ENCODE results near the gene BRF1.

The BRF1 gene

DNA sequence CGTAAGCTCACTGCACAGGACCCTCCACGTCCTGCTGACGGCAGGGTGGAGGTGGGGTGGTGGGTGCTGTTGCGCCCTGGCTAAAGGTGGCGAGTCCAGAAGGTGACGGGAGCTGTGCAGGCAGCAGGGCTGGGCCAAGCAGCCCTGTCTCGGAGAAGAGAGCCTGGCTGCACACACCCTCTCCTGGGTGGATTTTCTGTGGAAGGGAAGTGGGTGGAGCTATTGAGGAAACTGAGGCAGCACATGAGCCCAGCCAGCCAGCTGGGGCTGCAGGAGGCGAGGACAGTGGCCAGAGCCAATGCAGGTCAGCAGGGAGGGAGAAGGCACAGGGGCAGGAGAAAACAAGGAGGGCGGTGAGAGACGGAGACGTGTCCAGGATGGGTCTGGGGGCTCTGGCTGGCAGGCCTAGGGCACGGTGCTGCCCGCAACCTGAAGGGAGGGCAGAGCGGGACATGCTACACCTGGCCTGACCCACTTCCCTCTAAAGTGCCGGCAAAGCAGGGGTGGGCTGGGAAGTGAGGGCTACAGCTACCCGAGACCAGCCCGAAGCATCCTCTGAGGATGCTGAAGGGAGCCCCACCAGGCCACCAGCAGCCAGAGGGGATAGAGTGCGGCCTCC, 32.0 kb downstream of the BRF1 start:
- Histone ChIP-seq H3K4me1 (ENCODE audit: insufficient read depth, low read length) (no peaks in the 10 kb centered on the region), H3K36me3 (ENCODE audit: insufficient read depth, low read length) (peaks cover 2% of the 10 kb centered on the region), H3K9me3 (ENCODE audit: low read length) (no peaks in the 10 kb centered on the region), H2AFZ (ENCODE audit: low read depth, low read length) (no peak overlapping the region), H3K27me3 (ENCODE audit: insufficient read depth, low read length) (no peaks in the 10 kb centered on the region), H3K4me3 (ENCODE audit: low read length) (no peak overlapping the region)

DNA sequence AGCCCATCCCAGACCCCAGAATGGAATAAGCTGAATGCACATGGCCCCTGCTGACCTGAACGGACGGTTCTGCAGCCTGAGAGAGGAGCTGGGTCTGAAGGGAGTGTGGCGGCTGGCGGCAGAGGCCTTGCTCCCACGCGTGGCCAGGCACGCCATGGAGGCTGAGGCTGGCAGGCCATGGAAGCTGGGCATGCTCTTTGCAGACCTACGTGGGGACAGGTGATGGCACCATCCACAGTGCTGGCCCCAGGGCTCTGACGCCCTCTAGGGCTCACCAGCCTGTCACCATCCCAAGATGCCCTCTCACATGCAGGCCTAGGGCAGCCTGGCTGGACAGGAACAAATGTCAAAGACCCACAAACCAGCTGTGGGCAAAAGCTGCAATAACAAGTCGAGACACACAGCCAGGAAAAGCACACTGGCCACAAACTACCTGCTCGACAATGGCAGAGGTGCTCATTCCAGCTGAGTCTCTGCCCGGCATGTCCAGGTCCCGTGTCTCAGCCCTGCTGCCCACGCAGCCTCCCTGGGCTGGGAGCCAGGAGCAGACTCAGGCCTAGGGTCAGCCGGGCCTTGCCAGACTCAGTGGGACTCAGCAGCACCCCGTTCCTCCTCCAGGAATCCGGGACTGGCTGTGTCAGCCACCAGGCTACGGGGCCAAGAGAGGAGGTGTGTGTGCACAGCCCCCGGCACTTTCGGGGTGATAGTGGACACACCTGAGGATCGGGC, 32.8 kb downstream of the BRF1 start:
- Histone ChIP-seq H3K4me3 (ENCODE audit: low read length) (no peak overlapping the region), H3K36me3 (ENCODE audit: insufficient read depth, low read length) (peaks cover 2% of the 10 kb centered on the region), H3K4me1 (ENCODE audit: insufficient read depth, low read length) (no peaks in the 10 kb centered on the region), H3K27me3 (ENCODE audit: insufficient read depth, low read length) (no peaks in the 10 kb centered on the region), H2AFZ (ENCODE audit: low read depth, low read length) (no peak overlapping the region), H3K9me3 (ENCODE audit: low read length) (no peaks in the 10 kb centered on the region)

DNA sequence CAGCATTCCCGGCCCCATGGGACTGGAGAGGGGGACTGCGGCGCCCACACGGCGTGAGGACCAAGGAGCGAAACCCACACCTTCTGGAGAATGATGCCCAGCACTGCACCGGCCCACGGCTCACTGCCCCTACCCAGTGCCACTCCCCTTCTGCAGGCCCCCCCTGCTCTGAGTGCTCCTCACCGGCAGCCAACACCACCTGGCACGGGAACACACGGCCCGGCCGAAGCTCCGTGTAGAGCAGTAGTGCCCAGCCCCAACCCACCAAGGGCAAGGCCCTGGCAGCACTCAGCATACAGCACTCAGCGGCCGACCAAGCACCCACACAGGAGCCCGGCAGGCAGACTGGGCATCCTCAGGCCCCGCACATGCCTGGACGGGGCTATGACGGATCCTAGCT, 39.0 kb downstream of the BRF1 start:
- no peaks in the 10 kb centered on the region for H3K9me3 ChIP-seq (ENCODE audit: low read length)
- no peak overlapping the region for H3K4me3 ChIP-seq (ENCODE audit: low read length)
- peaks cover 5% of the 10 kb centered on the region for H3K4me1 ChIP-seq (ENCODE audit: insufficient read depth, low read length)
- H3K36me3 ChIP-seq (ENCODE audit: insufficient read depth, low read length), result peaks cover 2% of the 10 kb centered on the region
- H3K27me3 ChIP-seq (ENCODE audit: insufficient read depth, low read length), result no peaks in the 10 kb centered on the region
- no peak overlapping the region for H2AFZ ChIP-seq (ENCODE audit: low read depth, low read length)

DNA sequence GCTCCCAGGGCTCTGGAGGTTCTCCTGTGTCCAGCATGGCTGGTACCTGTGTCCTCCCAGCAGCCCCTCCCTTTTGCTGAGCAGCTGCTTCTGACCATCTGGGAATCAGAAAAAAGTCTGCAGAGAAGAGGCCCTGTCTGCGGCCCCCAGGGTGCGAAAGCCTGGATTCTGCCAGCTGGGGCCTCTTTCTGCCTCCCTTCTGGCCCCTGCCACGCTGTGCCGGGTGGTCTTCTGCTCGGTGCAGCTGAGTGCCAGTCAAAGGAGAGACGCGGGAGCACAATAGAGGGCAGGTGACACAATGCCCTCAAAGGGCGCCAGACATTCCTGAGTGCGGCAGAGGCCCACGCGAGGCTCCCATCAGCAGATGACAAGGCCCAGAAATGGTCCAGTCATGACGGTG, 39.8 kb downstream of the BRF1 start:
- no peak overlapping the region for H3K4me3 ChIP-seq (ENCODE audit: low read length)
- peaks cover 5% of the 10 kb centered on the region for H3K4me1 ChIP-seq (ENCODE audit: insufficient read depth, low read length)
- no peaks in the 10 kb centered on the region for H3K9me3 ChIP-seq (ENCODE audit: low read length)
- H2AFZ ChIP-seq (ENCODE audit: low read depth, low read length), result no peak overlapping the region
- no peaks in the 10 kb centered on the region for H3K27me3 ChIP-seq (ENCODE audit: insufficient read depth, low read length)
- peaks cover 2% of the 10 kb centered on the region for H3K36me3 ChIP-seq (ENCODE audit: insufficient read depth, low read length)

GRCh38 chr14:105258846-105259245, 42.0 kb downstream of the BRF1 start:
- no peaks in the 10 kb centered on the region for H3K36me3 ChIP-seq (ENCODE audit: insufficient read depth, low read length)
- no peaks in the 10 kb centered on the region for H3K27me3 ChIP-seq (ENCODE audit: insufficient read depth, low read length)
- no peak overlapping the region for H3K4me3 ChIP-seq (ENCODE audit: low read length)
- no peaks in the 10 kb centered on the region for H3K9me3 ChIP-seq (ENCODE audit: low read length)
- no peak overlapping the region for H2AFZ ChIP-seq (ENCODE audit: low read depth, low read length)
- H3K4me1 ChIP-seq (ENCODE audit: insufficient read depth, low read length), result peaks cover 5% of the 10 kb centered on the region

GRCh38 chr14:105257464-105257863, 43.3 kb downstream of the BRF1 start:
- no peaks in the 10 kb centered on the region for H3K9me3 ChIP-seq (ENCODE audit: low read length)
- H3K4me3 ChIP-seq (ENCODE audit: low read length), result no peak overlapping the region
- peaks cover 5% of the 10 kb centered on the region for H3K4me1 ChIP-seq (ENCODE audit: insufficient read depth, low read length)
- H3K27me3 ChIP-seq (ENCODE audit: insufficient read depth, low read length), result no peaks in the 10 kb centered on the region
- H3K36me3 ChIP-seq (ENCODE audit: insufficient read depth, low read length), result no peaks in the 10 kb centered on the region
- no peak overlapping the region for H2AFZ ChIP-seq (ENCODE audit: low read depth, low read length)

- no peak overlapping the region for H2AFZ ChIP-seq (ENCODE audit: low read depth, low read length)
- H3K27me3 ChIP-seq (ENCODE audit: insufficient read depth, low read length), result no peaks in the 10 kb centered on the region
- no peak overlapping the region for H3K4me3 ChIP-seq (ENCODE audit: low read length)
- H3K4me1 ChIP-seq (ENCODE audit: insufficient read depth, low read length), result peaks cover 3% of the 10 kb centered on the region
- H3K9me3 ChIP-seq (ENCODE audit: low read length), result no peaks in the 10 kb centered on the region
- H3K36me3 ChIP-seq (ENCODE audit: insufficient read depth, low read length), result peaks cover 7% of the 10 kb centered on the region
Measured at GRCh38 chr14:105256292-105256960, 44.4 kb downstream of the BRF1 start.

GRCh38 chr14:105255021-105255507, 45.7 kb downstream of the BRF1 start:
- Histone ChIP-seq H3K9me3 (ENCODE audit: low read length) (no peaks in the 10 kb centered on the region), H3K27me3 (ENCODE audit: insufficient read depth, low read length) (no peaks in the 10 kb centered on the region), H3K4me1 (ENCODE audit: insufficient read depth, low read length) (no peaks in the 10 kb centered on the region), H2AFZ (ENCODE audit: low read depth, low read length) (no peak overlapping the region), H3K36me3 (ENCODE audit: insufficient read depth, low read length) (peaks cover 12% of the 10 kb centered on the region), H3K4me3 (ENCODE audit: low read length) (no peak overlapping the region)

GRCh38 chr14:105253329-105253682, 47.5 kb downstream of the BRF1 start:
- Histone ChIP-seq H3K4me1 (ENCODE audit: insufficient read depth, low read length) (no peaks in the 10 kb centered on the region), H3K36me3 (ENCODE audit: insufficient read depth, low read length) (peaks cover 12% of the 10 kb centered on the region), H3K9me3 (ENCODE audit: low read length) (no peaks in the 10 kb centered on the region), H2AFZ (ENCODE audit: low read depth, low read length) (no peak overlapping the region), H3K4me3 (ENCODE audit: low read length) (no peak overlapping the region), H3K27me3 (ENCODE audit: insufficient read depth, low read length) (no peaks in the 10 kb centered on the region)

DNA sequence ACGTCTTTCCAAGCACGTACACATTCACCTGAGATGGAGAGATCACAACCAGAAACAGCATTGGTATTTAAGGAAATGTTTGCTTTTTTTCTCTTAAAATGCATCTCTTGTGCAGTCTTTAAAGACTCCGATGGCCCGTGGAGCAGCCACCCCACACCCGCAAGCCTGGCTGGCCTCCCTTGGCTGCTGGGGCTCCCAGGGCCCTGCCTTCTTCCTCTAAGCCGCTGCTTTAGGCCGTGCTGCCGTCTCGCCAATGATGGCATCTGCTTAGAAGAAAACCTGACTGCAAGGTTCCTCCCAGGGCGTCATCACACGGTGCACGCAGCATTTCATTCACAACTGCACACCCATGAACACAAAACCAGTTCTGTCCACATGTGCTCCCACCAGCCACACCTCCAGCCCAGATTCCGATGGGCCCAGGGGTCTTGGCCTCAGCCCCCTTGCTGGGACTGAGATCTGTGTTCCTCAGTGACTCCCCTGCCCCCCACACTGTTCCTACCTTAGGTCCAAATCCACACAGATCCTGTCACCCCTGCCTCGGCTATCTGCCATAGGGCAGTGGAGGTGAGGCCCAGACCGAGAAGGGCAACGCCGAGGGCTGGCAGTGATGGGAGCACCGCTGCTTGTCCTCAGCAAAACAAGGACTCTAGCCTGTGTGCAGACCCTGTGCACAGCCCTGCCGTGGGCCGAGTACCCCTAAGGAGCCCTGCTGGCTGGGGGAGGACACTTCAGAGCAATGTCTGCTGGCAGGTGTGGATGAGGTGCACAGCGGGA, 48.1 kb downstream of the BRF1 start:
- no peaks in the 10 kb centered on the region for H3K4me1 ChIP-seq (ENCODE audit: insufficient read depth, low read length)
- no peak overlapping the region for H2AFZ ChIP-seq (ENCODE audit: low read depth, low read length)
- H3K9me3 ChIP-seq (ENCODE audit: low read length), result no peaks in the 10 kb centered on the region
- H3K27me3 ChIP-seq (ENCODE audit: insufficient read depth, low read length), result no peaks in the 10 kb centered on the region
- peaks cover 13% of the 10 kb centered on the region for H3K36me3 ChIP-seq (ENCODE audit: insufficient read depth, low read length)
- no peak overlapping the region for H3K4me3 ChIP-seq (ENCODE audit: low read length)

DNA sequence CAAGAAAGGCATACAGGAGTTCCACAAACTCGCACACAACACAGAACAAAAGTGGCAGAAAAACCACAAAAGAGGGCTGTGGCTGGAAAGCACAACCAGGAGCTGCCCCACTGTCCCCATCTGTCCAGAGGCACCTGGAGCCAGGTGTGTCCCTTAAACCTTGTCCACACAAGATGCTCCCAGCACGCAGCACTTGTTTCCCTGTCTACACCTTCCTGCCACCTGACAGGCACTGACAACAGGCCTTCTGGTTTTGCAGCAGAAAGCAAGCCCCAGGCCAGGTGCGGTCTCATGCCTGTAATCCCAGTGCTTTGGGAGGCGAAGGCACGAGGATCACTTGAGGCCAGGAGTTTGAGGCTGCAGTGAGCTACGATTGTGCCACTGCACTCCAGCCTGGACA, 48.9 kb downstream of the BRF1 start:
- H3K36me3 ChIP-seq (ENCODE audit: insufficient read depth, low read length), result peaks cover 19% of the 10 kb centered on the region
- H2AFZ ChIP-seq (ENCODE audit: low read depth, low read length), result no peak overlapping the region
- H3K9me3 ChIP-seq (ENCODE audit: low read length), result peaks cover 2% of the 10 kb centered on the region
- no peaks in the 10 kb centered on the region for H3K4me1 ChIP-seq (ENCODE audit: insufficient read depth, low read length)
- H3K27me3 ChIP-seq (ENCODE audit: insufficient read depth, low read length), result no peaks in the 10 kb centered on the region
- H3K4me3 ChIP-seq (ENCODE audit: low read length), result no peak overlapping the region

- Histone ChIP-seq H3K9me3 (ENCODE audit: low read length) (peaks cover 2% of the 10 kb centered on the region), H3K27me3 (ENCODE audit: insufficient read depth, low read length) (no peaks in the 10 kb centered on the region), H3K4me3 (ENCODE audit: low read length) (no peak overlapping the region), H3K36me3 (ENCODE audit: insufficient read depth, low read length) (peaks cover 22% of the 10 kb centered on the region), H3K4me1 (ENCODE audit: insufficient read depth, low read length) (no peaks in the 10 kb centered on the region), H2AFZ (ENCODE audit: low read depth, low read length) (no peak overlapping the region)
Measured at GRCh38 chr14:105250986-105251385, 49.8 kb downstream of the BRF1 start.

DNA sequence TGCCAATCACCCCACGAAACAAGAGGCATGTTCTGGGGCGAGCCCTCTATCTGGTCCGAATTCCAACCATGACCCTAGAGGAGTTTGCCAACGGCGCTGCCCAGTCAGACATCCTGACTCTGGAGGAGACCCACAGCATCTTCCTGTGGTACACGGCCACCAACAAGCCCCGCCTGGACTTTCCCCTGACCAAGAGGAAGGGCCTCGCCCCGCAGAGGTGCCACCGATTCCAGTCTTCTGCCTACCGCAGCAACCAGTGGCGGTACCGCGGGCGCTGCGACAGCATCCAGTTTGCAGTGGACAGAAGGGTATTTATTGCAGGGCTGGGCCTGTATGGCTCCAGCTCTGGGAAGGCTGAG, 50.8 kb downstream of the BRF1 start:
- H2AFZ ChIP-seq (ENCODE audit: low read depth, low read length), result no peak overlapping the region
- H3K4me1 ChIP-seq (ENCODE audit: insufficient read depth, low read length), result no peaks in the 10 kb centered on the region
- H3K4me3 ChIP-seq (ENCODE audit: low read length), result no peak overlapping the region
- H3K9me3 ChIP-seq (ENCODE audit: low read length), result peaks cover 2% of the 10 kb centered on the region
- no peaks in the 10 kb centered on the region for H3K27me3 ChIP-seq (ENCODE audit: insufficient read depth, low read length)
- peaks cover 22% of the 10 kb centered on the region for H3K36me3 ChIP-seq (ENCODE audit: insufficient read depth, low read length)
